IPS-11a (cell line): ENCODE results near the gene RPS14.
A peak's percentile ranks its signal among the peaks of the same experiment; 100 is the strongest.
"Not testable (repeated sequence)": the region's sequence is repeated elsewhere in the genome, so short reads cannot be mapped to it uniquely, and the experiment has no call there.

Experiments
- H3K4me3 ChIP-seq: one replicate; pipeline ENCODE4 v1.5.1; 2013; ENCODE audit warnings: low read depth, low read length, control low read depth

RPS14 gene

DNA sequence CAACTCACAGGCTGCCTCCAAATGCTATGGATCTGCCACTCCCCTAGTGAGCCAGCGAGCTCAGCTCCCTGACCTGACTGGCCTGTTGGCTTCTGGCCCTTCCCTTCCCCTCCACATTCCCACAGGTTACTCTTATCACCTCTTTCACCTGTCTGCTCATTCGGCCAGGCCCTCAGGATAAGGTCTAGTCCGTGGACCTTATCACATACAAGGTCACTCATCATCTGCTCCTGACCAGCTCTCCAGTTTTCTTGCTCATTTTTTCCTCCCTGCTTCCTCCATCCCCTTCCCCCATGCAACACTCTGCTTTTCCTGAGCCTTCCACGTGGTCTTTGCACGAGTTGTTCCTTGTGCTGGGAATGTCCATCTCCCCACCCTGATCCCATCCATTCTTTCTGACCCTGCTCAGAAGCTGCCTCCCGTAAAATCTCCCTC lies 32.5 kb upstream of the RPS14 start:
- H3K4me3 ChIP-seq: no peak overlapping the region

DNA sequence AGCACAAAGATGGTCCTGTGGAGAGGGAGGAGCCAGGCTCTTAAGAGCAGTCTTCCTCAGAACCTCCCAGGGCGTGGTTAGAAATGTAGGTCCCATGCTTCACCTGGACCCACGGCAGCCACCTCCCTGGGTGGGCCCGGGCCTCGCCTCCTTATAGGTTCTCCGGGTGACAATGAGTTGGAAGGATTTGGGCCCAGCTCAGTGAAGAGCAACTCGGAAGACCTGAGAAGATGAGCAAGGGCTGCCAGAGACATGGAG lies 32.1 kb upstream of the RPS14 start:
- no peak overlapping the region for H3K4me3 ChIP-seq

DNA sequence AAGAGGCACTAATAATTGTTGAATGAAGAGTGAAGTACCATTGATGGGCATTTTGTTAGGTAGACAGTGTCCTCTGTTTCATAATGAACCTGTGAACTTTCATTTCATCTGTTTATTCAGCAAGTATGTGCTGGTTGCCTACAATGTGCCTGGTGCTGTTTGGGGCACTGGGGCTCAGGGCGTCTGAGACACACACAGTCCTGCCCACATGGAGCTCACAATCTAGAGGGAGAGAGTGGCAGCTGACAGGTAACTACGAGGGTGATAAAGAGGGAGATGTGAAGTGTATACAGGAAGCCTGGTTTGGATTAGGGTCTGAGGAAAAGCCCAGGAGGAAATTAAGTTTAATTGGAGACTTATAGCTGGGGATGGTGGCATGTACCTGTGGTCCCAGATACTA lies 29.9 kb upstream of the RPS14 start:
- no peak overlapping the region for H3K4me3 ChIP-seq

DNA sequence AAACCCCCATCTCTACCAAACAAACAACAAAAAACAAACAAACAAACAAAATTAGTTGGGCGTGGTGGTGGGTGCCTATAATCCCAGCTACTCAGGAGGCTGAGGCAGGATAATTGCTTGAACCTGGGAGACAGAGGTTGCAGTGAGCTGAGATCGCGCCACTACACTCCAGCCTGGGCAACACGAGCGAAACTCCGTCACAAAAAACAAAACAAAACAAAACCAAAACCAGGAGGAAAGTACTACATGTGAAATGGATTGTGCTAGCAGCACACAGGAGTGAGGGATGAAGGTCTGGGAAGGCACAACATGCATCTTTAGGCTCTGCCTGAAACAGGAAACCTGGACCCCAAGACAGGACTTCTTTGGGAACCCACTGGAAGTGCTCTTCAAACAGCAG lies 27.0 kb upstream of the RPS14 start:
- H3K4me3 ChIP-seq: not testable (repeated sequence)

DNA sequence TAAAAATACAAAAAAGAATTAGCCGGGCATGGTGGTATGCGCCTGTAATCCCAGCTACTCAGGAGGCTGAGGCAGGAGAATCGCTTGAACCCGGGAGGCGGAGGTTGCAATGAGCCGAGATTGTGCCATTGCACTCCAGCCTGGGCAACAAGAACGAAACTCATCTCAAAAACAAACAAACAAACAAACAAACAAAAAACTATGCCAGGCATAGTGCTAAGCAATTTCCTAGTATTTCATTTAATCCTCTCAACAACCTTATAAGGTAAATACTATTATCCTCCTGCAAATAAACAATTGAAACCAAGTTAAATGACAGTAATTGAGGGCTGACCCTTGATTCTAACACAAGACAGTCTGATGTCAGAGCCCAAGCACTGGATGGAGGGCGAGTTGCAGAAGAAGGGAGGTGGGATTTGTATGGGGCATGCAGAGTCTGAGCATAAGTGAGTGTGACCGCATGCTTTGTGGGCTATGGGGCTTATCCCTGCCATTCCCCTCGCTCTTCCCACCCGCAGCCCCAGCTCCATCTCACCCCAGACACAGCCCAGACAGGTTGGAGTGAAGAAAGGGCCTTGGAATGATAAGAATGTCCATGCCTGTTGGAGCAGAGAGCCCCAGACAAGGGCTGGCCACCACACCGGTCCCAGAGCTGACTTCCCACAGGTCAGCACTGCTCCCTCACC lies 24.3 kb upstream of the RPS14 start:
- no peak overlapping the region for H3K4me3 ChIP-seq

DNA sequence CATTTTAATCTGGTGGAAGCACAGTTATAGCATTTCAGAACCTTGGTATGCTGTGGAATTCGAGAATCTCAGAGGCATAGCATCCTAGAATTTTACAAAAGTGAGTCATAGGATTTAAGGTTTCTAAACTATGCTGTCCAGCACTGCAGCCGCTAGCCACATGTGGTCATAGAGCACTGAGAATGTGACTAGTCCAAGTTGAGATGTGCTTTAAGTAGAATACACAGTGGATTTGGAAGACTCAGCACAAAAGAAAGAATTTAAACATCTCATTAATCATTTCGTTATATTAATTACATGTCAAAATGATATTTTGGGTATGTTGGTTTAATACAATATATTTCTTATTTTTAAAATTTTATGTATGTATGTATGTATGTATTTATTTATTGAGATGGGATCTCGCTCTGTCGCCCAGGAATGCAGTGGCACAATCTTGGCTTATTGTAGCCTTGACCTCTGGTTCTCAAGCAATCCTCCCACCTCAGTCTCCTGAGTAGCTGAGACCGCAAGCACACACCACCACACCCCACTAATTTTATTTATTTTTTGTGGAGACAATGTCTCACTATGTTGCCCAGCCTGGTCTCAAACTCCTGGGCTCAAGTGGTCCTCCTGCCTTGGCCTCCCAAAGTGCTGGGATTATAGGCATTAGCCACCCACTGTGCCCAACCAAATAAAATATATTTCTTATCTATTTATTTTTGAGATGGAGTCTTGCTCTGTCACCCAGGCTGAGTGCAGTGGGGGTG lies 20.4 kb upstream of the RPS14 start:
- H3K4me3 ChIP-seq: no peak overlapping the region

DNA sequence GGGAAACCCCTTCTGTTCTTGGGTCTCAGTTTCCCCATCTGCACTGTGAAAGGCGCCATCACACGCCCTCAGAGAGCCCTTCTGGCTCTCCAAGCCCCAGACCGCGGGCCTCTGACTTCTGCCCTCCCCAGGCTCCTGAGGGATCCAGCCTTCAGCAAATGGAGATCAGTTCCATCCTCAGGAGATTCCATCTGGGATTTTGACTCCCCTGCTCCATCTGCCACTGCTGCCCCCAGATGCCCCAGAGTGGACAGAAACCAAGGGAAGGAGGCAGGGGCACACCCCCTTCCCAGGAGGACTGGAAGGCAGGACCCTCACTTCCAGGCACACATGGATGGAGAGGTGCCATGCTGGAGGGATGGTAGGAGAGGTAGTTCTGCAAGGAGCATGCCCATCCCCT lies 18.7 kb upstream of the RPS14 start:
- H3K4me3 ChIP-seq: no peak overlapping the region

DNA sequence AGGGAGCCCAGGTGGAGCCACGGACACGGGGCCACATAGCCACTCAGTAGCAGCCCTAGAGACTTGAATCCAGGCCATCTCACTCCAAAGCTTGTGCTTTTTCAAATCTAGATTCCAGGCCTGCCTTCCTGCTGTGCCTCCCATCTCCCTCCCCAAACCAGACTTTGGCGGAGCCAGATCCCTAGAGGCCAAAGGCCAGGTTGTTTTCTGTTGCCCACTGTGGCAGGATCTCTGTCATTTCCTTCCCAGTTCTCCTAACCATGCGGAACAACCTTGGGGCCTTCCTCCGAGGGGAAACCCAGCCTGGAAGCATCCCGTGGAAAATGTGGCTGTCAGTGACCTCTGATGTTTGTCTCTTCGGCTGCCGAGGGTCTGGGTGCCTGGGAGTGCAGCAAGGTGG lies 16.4 kb upstream of the RPS14 start:
- H3K4me3 ChIP-seq: no peak overlapping the region

DNA sequence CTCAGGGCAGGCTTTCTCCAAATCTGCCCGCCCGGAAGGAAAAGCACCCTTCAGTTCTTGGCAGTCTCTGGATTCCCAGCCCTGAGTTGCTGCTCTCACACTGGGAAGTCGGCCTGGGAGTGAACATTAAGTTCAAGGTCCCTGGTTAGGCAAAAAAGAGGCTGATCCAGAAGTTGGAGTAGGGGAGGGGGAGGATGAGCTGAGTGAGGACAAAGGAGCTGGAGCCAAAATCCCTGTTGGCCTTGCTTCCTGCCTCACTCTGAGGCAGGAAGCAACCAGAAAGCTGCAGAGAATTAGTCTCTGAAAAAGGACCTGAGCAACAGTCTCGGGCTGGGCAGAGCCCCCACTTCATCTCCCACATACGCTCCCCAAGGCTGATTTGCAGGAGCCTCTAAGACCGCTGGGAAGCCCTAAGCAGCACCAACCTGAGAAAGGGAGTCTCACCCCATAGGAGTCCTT lies 15.0 kb upstream of the RPS14 start:
- H3K4me3 ChIP-seq: no peak overlapping the region

DNA sequence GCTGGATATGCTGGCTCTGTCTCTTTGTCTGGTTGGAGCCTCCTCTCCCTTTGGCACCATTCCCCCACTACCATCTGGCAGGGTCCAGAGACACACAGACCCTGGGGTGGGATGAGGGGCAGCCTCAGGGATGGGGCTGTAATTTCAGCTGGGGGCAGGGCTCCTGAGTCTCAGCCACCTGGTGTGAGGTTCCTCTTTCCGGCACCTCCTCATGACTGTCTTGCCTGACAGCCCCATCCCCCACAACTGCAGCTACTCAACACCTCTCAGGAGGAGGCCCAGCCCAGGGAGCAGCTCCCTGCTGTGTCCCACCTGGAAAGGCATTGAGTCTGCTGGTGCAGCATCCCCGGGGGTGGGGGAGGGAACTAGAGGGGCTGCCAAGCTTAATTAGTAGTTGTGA lies 11.7 kb upstream of the RPS14 start:
- H3K4me3 ChIP-seq: no peak overlapping the region

DNA sequence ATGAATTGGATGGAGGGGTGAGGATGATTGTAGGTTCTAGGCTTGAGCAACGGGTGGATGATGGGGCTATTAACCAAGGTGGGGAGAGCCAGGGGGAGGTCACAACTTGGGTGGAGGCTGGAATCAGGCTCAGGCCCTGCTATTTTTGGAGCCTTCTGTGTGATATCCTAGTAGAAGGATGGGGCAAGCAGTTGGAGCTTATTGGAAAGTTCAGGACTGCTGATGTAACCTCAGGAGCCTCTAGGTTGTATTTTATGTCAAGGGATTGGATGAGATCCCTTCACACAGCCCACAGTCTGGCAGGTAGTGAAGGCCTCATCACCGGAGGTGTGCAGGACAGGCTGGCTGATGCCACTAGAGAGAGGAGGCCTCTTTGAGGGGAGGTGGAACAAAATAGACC lies 11.2 kb upstream of the RPS14 start:
- no peak overlapping the region for H3K4me3 ChIP-seq

DNA sequence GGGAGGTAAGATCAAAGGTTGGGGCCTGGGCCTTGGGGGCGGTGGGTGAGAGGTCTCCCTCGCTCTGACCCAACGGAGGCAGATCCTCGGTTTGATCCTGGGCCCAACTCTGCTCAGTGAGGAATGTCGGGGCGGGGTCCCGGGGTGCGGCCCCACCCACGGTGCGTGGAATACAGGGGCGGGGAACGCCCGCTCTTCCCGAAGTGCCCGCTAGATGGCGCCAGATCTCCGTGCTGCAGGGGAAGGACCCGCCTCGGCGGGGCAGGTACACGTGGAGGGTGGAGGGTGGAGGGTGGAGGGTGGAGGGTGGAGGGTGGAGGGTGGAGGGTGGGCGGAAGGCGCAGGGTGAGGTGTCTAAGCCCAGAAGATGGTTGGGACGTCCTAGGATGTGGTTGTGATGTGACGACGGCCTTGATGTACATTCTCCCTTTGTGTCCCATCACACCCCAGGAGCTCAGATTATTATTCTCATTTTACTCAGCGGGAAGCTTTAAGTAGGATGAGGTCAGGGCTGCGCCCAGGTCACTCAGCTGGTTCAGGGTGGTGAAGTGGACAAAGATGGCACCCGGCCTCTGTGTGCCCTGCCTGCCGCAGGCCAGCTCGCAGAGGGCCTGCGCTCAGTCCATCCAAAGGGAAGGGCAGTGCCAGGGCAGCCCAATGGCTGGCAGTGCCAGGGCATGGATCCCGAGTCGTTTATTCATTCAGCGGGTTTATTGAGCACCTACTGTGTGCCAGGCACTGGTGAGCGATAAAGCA lies 9.4 kb upstream of the RPS14 start:
- H3K4me3 ChIP-seq: no peak overlapping the region

DNA sequence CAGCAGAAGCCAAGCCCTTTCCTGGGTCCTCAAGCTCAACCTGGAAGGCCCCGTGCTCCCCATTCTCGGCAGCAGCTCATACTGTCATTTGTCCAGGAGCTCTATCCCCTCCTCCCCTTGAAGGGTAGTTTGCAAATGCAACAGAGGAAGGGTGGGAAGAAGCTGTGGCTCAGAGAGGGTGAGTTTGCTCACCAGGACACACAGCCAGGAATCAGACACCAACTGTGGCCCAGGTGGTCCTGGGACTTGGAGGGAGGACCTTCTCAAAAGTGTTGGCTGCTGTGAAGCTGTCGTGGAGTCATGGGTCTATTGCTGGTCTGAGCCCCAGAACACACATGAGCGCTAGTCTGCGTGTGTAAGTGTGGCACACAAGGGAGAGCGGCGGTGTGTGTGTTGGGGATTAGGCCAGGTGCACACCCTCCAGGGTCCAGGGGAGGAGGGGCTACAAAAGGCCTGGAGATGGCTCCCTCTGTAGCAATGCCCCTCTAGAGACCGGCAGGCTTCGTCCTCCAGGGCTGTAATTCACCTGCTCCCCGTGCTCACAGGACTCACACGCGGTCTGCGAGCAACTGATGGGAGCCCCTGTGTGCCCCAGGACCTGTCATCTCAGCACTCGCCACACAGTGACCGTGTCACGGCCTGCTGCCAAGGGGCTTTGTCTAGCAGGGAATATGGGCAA lies 8.2 kb upstream of the RPS14 start:
- H3K4me3 ChIP-seq: no peak overlapping the region

DNA sequence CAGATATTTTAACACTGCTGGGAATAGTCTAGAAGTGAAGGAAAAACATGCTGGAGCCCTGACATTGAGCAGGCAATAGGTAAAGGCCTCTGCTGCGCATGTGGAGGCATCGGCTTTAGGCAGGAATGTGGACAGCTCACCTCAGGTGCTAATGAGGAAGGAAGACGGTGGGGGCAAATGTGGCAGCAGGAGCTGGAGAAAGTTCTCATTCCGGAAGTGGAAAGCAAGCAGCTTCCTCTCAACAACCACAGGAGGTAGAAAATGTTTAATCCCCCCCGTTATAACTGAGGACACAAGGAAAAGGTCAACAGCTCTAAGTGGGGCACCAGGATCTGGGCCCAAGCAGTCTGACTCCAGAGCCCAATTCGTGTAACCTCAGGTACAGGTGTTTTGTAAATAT lies 7.6 kb upstream of the RPS14 start:
- no peak overlapping the region for H3K4me3 ChIP-seq

DNA sequence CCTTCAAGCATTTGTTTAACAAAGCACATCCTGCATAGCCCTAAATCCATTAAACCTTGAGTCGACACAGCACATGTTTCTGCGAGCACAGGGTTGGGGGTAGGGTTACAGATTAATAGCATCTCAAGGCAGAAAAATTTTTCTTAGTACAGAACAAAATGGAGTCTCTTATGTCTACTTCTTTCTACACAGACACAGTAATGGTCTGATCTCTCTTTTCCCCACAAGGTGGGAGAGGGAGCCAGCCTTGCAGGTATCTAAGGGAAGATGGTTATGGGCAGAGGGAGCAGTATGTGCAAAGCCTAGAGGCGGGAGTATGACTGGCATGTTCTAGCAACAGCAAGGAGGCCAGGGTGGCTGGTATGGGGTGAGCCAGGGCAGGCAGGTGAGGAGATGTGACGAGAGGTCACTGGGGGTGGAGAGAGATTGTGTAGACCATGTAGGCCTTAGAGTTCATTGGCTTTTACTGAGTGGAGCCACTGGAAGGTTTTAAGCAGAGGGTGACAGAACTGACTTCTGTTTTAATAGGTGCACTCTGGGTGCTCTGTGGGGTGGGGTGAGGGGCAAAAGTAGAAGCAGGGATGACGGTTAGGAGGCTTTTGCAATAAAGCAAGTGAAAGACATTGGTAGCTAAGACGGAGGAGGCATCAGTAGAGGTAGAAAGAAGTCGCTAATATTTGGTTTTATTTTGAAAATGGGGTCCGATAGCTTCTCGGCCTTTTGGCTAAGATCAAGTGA lies 5.1 kb upstream of the RPS14 start:
- H3K4me3 ChIP-seq: no peak overlapping the region

DNA sequence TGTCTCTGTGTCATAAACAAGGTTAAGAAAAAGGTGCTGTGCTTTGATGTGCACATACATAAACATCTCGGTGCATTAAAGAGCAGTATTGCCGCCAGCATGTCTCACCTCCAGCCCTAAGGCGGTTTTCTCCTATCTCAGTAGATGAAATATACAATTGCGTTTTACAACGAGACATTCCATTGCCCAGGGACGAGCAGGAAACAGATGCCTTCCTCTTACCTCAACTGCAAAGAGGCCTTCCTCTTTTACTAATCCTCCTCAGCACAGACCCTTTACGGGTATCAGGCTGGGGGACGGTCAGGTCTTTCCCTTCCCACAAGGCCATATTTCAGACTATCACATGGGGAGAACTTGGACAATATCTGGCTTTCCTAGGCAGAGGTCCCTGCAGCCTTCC lies 4.5 kb upstream of the RPS14 start:
- not testable (repeated sequence) for H3K4me3 ChIP-seq

DNA sequence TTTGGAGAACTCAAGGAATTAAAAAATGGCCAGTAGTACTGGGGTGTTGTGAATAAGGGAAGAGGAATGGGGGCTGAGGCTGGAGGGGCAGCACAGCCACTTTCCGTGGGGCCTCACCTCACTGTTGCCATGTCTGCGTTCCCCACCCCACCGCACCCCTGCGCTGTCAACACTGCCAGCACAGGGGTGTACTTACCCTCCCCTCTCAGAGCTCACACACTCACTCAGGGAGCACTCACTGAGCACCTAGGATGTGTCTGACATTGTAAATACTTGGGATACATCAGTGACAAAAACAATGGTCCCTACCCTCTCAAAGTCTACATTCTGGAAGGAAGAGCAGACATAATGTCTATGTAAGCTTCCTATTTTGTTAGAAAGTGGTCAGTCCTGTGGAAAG lies 3.4 kb upstream of the RPS14 start:
- no peak overlapping the region for H3K4me3 ChIP-seq

DNA sequence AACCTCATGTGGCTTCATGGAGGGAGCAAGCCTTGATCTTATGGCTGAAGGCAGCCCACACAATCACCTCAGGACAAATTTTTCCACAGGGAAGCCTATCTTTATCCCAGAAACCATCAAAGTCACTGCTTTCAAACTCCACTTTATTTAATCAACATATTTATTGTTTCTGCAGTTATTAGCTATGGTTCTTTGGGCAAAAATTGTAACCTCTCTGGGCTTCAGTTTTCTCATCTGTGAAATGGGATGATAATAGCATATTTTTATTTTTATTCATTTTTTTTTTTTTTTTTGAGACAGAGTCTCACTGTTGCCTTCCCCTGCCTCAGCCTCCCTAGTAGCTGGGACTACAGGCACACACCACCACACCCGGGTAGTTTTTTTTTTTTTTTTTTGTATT lies 2.1 kb upstream of the RPS14 start:
- no peak overlapping the region for H3K4me3 ChIP-seq

DNA sequence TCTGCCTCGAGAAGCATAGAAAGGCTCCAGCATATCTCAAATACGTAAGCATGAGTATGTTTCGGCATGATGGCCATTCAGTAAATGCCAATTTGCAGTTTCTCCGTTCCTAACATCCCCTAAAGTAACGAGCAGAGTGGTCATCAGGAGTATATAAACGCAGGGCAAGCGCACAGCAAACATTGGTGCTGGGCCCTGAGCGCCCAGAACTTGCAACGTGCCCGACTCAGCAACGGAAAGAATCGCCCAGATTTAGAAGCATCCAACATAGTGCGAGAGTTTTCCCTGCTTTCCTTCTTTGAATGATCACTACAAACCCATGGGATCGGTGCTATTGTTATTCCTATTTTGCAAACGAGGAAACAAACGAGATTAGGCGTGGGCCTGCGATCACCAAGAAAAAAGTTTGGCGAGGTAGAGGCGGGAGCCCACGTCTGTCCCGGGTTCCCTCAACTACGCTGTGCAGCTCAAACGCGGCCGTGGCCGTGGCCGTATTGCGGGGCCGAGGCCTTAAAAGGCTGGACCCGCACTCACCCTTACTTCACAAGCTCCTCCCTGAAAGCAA lies 505 bp downstream of the RPS14 start:
- peak overlapping the region; percentile 100 for H3K4me3 ChIP-seq

DNA sequence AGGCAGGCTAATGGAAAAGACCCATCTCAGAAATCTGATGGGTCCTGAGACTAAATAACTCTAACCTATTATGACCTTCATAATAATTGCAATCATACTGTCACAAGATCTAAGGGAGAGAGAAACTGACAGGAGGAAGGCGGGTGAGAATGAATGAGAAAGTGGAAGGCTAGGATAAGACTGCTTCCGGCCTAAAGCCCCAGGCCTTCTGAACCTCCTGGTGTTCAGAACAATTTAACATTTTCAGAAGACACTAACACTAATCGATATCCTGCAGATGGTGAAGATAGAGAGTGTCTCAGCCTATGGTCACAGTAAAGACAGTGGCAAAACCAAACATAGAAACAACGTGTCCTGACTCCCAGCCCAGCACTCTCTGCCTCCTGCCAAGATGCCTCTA lies 1.2 kb downstream of the RPS14 start:
- peak overlapping the region; percentile 100 for H3K4me3 ChIP-seq

DNA sequence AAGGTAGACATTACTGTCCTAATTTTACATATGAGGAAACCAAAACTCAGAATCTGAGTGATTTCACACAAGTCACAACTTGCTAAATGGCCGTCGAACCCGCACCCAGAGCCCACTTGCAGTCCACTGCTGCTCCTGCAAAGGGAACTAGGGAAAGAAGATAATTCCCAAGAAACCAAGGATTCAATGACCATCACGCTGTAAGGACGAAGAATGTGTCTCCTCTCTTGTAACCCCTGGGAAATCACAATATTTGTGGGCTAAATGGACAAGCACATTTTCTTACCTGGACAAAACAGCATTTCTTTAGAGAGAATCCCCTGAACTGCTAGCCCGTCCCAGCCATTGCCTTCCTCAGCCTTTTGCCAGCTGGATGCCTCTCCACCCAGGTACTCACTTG lies 2.4 kb downstream of the RPS14 start:
- no peak overlapping the region for H3K4me3 ChIP-seq
